Activated naive CD4-positive, alpha-beta T cell treated with anti-CD3 and anti-CD28 coated beads, Interleukin-2, amount 10 ng/mL, durations not matched to agents 7 days and 5 days (primary cell): ENCODE data around the gene GNPAT.
A peak's percentile ranks its signal among the peaks of the same experiment; 100 is the strongest.

Experiments
- CTCF ChIA-PET: fragments of 350-600 bp; sonication (Branson Sonifier 250); formaldehyde crosslinking; loops from one replicate; lab custom pipeline; 2021; ENCODE audit warnings: antibody characterized with exemption; lab: Charles Lee
- DNase-seq: peaks from one replicate; pipeline ENCODE4 v3.0.0-alpha.2; 2020
- H3K27ac Mint-ChIP-seq: one replicate; pipeline ENCODE4 v1.8.0; 2021; ENCODE audit warnings: mild to moderate bottlenecking, moderate library complexity, mixed read lengths
- H3K27me3 Mint-ChIP-seq: one replicate; pipeline ENCODE4 v1.8.0; 2021; ENCODE audit warnings: mild to moderate bottlenecking, mixed read lengths
- H3K36me3 Mint-ChIP-seq: one replicate; pipeline ENCODE4 v1.8.0; 2021; ENCODE audit warnings: mixed read lengths
- H3K4me1 Mint-ChIP-seq: one replicate; pipeline ENCODE4 v1.8.0; 2021; ENCODE audit warnings: mixed read lengths
- H3K4me3 Mint-ChIP-seq: one replicate; pipeline ENCODE4 v1.8.0; 2021; ENCODE audit warnings: mild to moderate bottlenecking, moderate library complexity, mixed read lengths
- H3K9me3 Mint-ChIP-seq: one replicate; pipeline ENCODE4 v1.8.0; 2021; ENCODE audit warnings: mixed read lengths

GNPAT gene

DNA sequence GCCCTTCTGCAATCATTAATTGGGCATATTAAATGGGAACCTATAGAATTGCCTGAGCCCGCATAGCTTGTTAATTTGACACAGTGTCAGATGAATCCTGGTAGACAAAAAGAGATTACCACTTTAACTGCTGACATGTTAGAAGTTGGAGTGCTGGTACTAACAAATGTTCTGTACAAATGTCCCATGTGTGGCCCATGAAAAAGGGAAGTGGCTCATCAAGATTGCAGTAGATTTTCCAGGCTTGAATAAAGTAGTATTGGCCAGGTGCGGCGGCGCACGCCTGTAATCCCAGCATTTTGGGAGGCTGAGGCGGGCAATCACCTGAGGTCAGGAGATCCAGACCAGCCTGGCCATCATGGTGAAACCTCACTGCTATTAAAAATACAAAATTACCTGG, 45.6 kb downstream of the GNPAT start:
- H3K4me3 Mint-ChIP-seq: no peak overlapping the region
- H3K36me3 Mint-ChIP-seq: no peaks in the 10 kb centered on the region
- no peaks in the 10 kb centered on the region for H3K4me1 Mint-ChIP-seq
- no peak for DNase-seq
- H3K27ac Mint-ChIP-seq: no peak overlapping the region
- CTCF ChIA-PET: no interaction called here
- H3K9me3 Mint-ChIP-seq: no peaks in the 10 kb centered on the region
- no peaks in the 10 kb centered on the region for H3K27me3 Mint-ChIP-seq

DNA sequence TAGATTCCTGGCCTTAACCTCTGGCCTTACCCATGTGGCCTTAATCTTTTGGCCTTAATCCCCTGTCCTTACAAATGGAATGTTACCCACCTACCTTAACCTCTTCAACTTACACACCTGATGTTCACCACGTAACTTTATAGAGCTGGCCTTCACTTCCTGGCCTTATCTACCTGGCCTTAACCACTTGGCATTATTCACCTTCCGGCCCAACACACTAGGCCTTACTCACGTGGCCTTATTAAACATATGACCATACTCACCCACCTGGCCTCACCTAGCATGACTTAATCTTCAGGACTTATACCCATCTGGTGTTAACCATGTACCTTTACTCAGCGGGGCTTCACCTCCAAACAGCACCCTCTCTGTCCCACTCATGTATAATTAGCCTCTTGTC, 54.9 kb downstream of the GNPAT start:
- CTCF ChIA-PET: interaction anchor here (0.9 kb wide), 1 partner anchor 81 kb away, joined by 3 read pairs; no protein-coding TSS in a partner anchor
- no peak for DNase-seq
- Mint-ChIP-seq H3K36me3 (no peaks in the 10 kb centered on the region), H3K4me1 (no peaks in the 10 kb centered on the region), H3K27me3 (peaks cover 6% of the 10 kb centered on the region), H3K9me3 (no peaks in the 10 kb centered on the region), H3K4me3 (no peak overlapping the region), H3K27ac (no peak overlapping the region)

GRCh38 chr1:231301990-231302389, 61.0 kb downstream of the GNPAT start:
- Mint-ChIP-seq H3K4me1 (no peaks in the 10 kb centered on the region), H3K36me3 (no peaks in the 10 kb centered on the region), H3K9me3 (no peaks in the 10 kb centered on the region), H3K27me3 (no peaks in the 10 kb centered on the region), H3K27ac (no peak overlapping the region), H3K4me3 (no peak overlapping the region)
- no peak for DNase-seq
- CTCF ChIA-PET: no interaction called here

DNA sequence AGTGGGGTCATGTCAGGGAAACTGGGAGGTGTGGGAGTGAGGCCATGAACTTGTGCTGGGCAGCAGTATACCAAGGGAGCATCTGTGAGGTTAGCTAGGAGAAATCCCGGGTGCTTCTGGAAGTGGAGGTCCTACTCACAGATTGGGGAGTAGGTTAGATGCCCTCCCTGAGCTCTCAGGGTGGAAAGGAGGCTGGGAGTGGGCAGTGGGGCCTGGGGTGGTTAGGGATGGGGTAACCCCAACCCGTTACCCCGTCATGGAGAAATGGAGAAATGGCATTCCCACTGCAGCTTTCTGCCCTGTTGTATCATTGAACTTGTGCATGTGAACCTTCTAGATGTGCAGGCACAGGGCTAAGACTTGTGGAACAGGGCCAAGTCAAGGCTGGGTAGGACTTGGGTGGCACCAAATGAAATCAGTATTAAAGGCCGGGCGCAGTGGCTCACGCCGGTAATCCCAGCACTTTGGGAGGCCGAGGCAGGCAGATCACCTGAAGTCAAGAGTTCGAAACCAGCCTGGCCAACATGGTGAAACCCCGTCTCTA, 69.5 kb downstream of the GNPAT start:
- no peak overlapping the region for H3K27ac Mint-ChIP-seq
- no peak for DNase-seq
- CTCF ChIA-PET: no interaction called here
- no peaks in the 10 kb centered on the region for H3K4me1 Mint-ChIP-seq
- H3K27me3 Mint-ChIP-seq: peaks cover 5% of the 10 kb centered on the region
- no peak overlapping the region for H3K4me3 Mint-ChIP-seq
- H3K9me3 Mint-ChIP-seq: no peaks in the 10 kb centered on the region
- H3K36me3 Mint-ChIP-seq: no peaks in the 10 kb centered on the region

GRCh38 chr1:231311720-231312431, 70.9 kb downstream of the GNPAT start:
- DNase-seq: no peak
- H3K4me3 Mint-ChIP-seq: no peak overlapping the region
- H3K4me1 Mint-ChIP-seq: no peaks in the 10 kb centered on the region
- H3K27ac Mint-ChIP-seq: no peak overlapping the region
- no peaks in the 10 kb centered on the region for H3K9me3 Mint-ChIP-seq
- H3K36me3 Mint-ChIP-seq: no peaks in the 10 kb centered on the region
- peaks cover 10% of the 10 kb centered on the region for H3K27me3 Mint-ChIP-seq
- CTCF ChIA-PET: no interaction called here

- CTCF ChIA-PET: no interaction called here
- Mint-ChIP-seq H3K36me3 (no peaks in the 10 kb centered on the region), H3K9me3 (no peaks in the 10 kb centered on the region), H3K4me1 (no peaks in the 10 kb centered on the region), H3K27me3 (peaks cover 10% of the 10 kb centered on the region), H3K4me3 (no peak overlapping the region), H3K27ac (no peak overlapping the region)
- no peak for DNase-seq
These were observed 71.4 kb downstream of the GNPAT start for GRCh38 chr1:231312432-231312788.

- no peak for DNase-seq
- Mint-ChIP-seq H3K27me3 (peaks cover 10% of the 10 kb centered on the region), H3K27ac (no peak overlapping the region), H3K36me3 (no peaks in the 10 kb centered on the region), H3K4me3 (no peak overlapping the region), H3K4me1 (no peaks in the 10 kb centered on the region), H3K9me3 (no peaks in the 10 kb centered on the region)
- CTCF ChIA-PET: interaction anchor here (1.0 kb wide), 1 partner anchor 24 kb away, joined by 4 read pairs; the partner anchor contains the start of genes EXOC8 and SPRTN
These were observed 72.6 kb downstream of the GNPAT start for GRCh38 chr1:231313661-231314060.

GRCh38 chr1:231315887-231316286, 74.9 kb downstream of the GNPAT start:
- Mint-ChIP-seq H3K27ac (no peak overlapping the region), H3K36me3 (no peaks in the 10 kb centered on the region), H3K4me3 (no peak overlapping the region), H3K27me3 (peaks cover 10% of the 10 kb centered on the region), H3K9me3 (no peaks in the 10 kb centered on the region), H3K4me1 (no peaks in the 10 kb centered on the region)
- CTCF ChIA-PET: interaction anchor here (0.9 to 1.9 kb wide), 13 partner anchors 11 to 291 kb away, joined by 3 to 10 read pairs (median 4); partner anchors contain the start of genes EXOC8 and SPRTN
- DNase-seq: peak; percentile 66

DNA sequence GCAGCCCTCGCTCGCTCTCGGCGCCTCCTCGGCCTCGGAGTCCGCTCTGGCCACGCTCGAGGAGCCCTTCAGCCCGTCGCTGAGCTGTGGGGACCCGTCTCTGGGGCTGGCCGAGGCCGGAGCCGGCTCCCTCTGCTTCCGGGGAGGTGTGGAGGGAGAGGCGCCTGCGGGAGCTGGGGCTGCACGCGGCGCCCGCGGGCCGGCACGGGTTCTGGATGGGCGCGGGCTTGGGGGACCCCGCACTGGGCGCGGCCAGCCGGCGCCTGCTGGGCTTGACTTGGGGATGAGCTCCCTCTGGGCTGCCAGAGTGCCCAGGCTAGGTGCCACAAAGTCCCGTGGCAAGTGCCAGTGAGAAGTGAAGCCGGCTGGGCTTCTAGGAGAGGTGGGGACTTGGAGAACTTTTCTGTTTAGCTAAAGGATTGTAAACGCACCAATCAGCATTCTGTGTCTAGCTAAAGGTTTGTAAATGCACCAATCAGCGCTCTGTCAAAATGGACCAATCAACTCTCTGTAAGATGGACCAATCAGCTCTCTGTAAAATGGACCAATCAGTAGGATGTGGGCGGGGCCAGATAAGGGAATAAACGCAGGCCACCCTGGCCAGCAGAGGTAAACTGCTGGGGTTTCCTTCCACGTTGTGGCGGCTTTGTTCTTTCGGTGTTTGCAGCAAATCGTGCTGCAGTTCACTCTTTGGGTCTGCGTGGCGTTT, 76.4 kb downstream of the GNPAT start:
- peaks cover 6% of the 10 kb centered on the region for H3K27me3 Mint-ChIP-seq
- no peak for DNase-seq
- no peaks in the 10 kb centered on the region for H3K9me3 Mint-ChIP-seq
- no peaks in the 10 kb centered on the region for H3K36me3 Mint-ChIP-seq
- H3K27ac Mint-ChIP-seq: no peak overlapping the region
- CTCF ChIA-PET: interaction anchor here (1.3 to 1.5 kb wide), 3 partner anchors 18 to 278 kb away, joined by 3 to 4 read pairs (median 3); no protein-coding TSS in a partner anchor
- no peaks in the 10 kb centered on the region for H3K4me1 Mint-ChIP-seq
- H3K4me3 Mint-ChIP-seq: no peak overlapping the region

- Mint-ChIP-seq H3K27ac (no peak overlapping the region), H3K36me3 (no peaks in the 10 kb centered on the region), H3K27me3 (peaks cover 4% of the 10 kb centered on the region), H3K4me3 (no peak overlapping the region), H3K9me3 (no peaks in the 10 kb centered on the region), H3K4me1 (no peaks in the 10 kb centered on the region)
- DNase-seq: no peak
- CTCF ChIA-PET: interaction anchor here (1.5 kb wide), 1 partner anchor 277 kb away, joined by 3 read pairs; no protein-coding TSS in a partner anchor
These were observed 77.0 kb downstream of the GNPAT start for GRCh38 chr1:231318015-231318355.

- H3K4me3 Mint-ChIP-seq: no peak overlapping the region
- H3K27ac Mint-ChIP-seq: no peak overlapping the region
- H3K27me3 Mint-ChIP-seq: peaks cover 10% of the 10 kb centered on the region
- no peaks in the 10 kb centered on the region for H3K4me1 Mint-ChIP-seq
- no peak for DNase-seq
- CTCF ChIA-PET: no interaction called here
- H3K36me3 Mint-ChIP-seq: no peaks in the 10 kb centered on the region
- no peaks in the 10 kb centered on the region for H3K9me3 Mint-ChIP-seq
These were observed 77.6 kb downstream of the GNPAT start for GRCh38 chr1:231318568-231318967.

DNA sequence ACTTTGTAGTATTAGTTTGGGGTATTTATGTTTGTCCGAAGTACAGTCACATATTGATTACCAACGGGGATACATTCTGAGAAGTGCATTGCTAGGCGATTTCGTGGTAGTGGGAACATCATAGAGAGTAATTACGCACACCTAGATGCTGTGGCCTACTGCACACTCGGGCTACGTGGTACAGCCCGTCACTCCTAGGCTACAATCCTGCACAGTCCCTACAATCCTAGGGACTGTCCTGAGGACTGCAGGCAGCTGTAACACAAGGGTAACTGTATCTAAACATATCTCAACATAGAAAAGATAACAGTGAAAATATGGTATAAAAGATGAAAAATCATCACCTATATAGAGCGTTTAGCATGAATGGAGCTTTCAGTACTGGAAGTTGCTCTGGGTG, 78.1 kb downstream of the GNPAT start:
- Mint-ChIP-seq H3K9me3 (no peaks in the 10 kb centered on the region), H3K27ac (no peak overlapping the region), H3K4me1 (no peaks in the 10 kb centered on the region), H3K27me3 (peaks cover 11% of the 10 kb centered on the region), H3K36me3 (no peaks in the 10 kb centered on the region), H3K4me3 (no peak overlapping the region)
- DNase-seq: no peak
- CTCF ChIA-PET: no interaction called here

GRCh38 chr1:231322880-231323530, 82.0 kb downstream of the GNPAT start:
- CTCF ChIA-PET: no interaction called here
- DNase-seq: no peak
- Mint-ChIP-seq H3K27ac (no peak overlapping the region), H3K9me3 (no peaks in the 10 kb centered on the region), H3K4me3 (no peak overlapping the region), H3K4me1 (no peaks in the 10 kb centered on the region), H3K36me3 (no peaks in the 10 kb centered on the region), H3K27me3 (peaks cover 6% of the 10 kb centered on the region)

DNA sequence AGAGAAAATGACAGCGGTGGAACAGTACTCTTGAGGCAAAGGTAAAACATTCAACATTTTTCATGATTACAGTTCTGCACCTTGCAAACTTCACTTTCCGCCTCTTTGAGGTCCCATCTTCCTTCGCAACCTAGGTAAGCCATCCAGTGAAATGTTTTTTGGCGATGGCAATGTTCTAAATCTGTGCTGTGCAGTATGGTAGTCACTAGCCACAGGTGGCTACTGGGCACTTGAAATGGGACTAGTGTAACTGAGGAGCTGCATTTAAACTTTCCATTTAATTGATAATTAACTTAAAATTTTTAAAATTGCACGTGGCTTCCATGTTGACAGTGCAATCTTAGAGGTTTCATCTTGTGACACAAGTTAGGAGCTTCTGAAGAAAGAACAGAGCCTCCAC, 83.6 kb downstream of the GNPAT start:
- Mint-ChIP-seq H3K9me3 (no peaks in the 10 kb centered on the region), H3K27me3 (peaks cover 6% of the 10 kb centered on the region), H3K4me1 (no peaks in the 10 kb centered on the region), H3K4me3 (no peak overlapping the region), H3K27ac (no peak overlapping the region), H3K36me3 (no peaks in the 10 kb centered on the region)
- DNase-seq: no peak
- CTCF ChIA-PET: no interaction called here
